ENCODE results near the gene ORAI2.
"Not testable (repeated sequence)": the region's sequence is repeated elsewhere in the genome, so short reads cannot be mapped to it uniquely, and the experiment has no call there.

Gene ORAI2

DNA sequence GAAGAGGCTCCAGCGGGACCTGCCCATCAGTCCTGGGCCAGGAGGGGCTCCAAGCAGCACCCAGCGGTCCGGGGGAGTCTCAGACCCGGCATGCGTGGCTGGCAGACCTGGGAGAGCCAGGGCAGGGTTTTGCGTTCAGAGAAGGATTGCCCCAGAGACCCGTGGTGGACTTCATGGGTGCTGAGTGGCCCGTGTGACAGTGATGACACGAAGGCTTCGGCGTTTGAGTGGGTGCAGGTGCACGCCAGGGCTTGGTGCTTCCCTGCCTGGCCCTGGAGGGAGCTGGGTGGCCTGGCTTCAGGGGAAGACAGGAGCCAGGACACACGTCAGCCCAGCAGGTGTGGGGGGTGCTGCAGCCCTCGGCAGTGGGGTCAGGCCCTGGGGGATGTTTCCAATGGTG is 13.9 kb downstream of the ORAI2 start:
- FAIRE-seq, result no peak
- no peak for DNase-seq (ENCODE audit: insufficient read length, low spot score)
- TF ChIP-seq, protein P1, sequence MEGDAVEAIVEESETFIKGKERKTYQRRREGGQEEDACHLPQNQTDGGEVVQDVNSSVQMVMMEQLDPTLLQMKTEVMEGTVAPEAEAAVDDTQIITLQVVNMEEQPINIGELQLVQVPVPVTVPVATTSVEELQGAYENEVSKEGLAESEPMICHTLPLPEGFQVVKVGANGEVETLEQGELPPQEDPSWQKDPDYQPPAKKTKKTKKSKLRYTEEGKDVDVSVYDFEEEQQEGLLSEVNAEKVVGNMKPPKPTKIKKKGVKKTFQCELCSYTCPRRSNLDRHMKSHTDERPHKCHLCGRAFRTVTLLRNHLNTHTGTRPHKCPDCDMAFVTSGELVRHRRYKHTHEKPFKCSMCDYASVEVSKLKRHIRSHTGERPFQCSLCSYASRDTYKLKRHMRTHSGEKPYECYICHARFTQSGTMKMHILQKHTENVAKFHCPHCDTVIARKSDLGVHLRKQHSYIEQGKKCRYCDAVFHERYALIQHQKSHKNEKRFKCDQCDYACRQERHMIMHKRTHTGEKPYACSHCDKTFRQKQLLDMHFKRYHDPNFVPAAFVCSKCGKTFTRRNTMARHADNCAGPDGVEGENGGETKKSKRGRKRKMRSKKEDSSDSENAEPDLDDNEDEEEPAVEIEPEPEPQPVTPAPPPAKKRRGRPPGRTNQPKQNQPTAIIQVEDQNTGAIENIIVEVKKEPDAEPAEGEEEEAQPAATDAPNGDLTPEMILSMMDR (IDR thresholded peaks at IDR 0.05; ENCODE audit: insufficient read depth, missing control alignments), result no peak

- TF ChIP-seq, protein P1 (IDR thresholded peaks at IDR 0.05; ENCODE audit: insufficient read depth, missing control alignments), result no peak
- FAIRE-seq, result no peak
- DNase-seq (ENCODE audit: insufficient read length, low spot score), result no peak
Observed at GRCh38 chr7:102449136-102449535, 15.8 kb downstream of the ORAI2 start.

DNA sequence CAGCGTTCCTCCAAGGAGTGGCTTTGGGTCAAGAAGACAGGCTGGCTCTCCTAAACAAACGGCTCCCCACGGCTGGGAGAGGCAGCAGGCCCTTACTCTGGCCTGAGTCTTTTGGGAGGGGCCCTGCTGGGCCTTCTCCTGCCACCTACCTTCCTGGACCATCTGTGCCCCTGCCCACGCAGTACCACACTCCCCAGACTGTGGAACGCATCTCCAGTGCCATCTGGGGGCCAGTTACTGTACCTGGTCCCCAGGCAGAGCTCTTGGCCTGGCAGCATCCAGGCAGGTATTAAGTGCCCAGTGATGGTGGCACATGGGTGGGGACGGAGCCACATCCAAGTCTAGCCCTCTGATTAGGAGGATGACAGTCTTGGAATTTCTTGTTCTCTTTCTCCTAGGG is 16.9 kb downstream of the ORAI2 start:
- no peak for FAIRE-seq
- DNase-seq (ENCODE audit: insufficient read length, low spot score), result no peak
- TF ChIP-seq, protein P1 (IDR thresholded peaks at IDR 0.05; ENCODE audit: insufficient read depth, missing control alignments), result peak; percentile 26

- FAIRE-seq (no peak), DNase-seq (ENCODE audit: insufficient read length, low spot score) (no peak)
- TF ChIP-seq, protein P1 (IDR thresholded peaks at IDR 0.05; ENCODE audit: insufficient read depth, missing control alignments), result no peak
Observed at GRCh38 chr7:102451371-102452054, 18.1 kb downstream of the ORAI2 start.

DNA sequence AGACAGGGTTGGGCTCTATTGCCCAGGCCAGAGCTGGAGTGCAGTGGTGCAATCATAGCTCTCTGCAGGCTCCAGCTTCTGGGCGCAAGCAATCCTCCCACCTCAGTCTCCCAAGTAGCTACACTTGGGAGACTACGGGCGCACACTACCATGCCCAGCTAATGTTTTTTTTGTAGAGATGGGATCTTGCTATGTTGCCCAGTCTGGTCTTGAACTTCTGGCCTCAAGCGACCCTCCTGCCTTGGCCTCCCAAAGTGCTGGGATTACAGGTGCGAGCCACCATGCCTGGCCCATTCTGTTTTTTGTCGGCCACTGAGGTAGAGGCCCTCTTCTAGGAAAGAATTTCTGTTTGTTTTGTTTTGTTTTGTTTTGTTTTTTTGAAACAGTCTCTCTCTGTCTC is 19.1 kb downstream of the ORAI2 start:
- FAIRE-seq (no peak), DNase-seq (ENCODE audit: insufficient read length, low spot score) (no peak)
- TF ChIP-seq, protein P1 (IDR thresholded peaks at IDR 0.05; ENCODE audit: insufficient read depth, missing control alignments), result no peak

- DNase-seq (ENCODE audit: insufficient read length, low spot score), result no peak
- TF ChIP-seq, protein P1 (IDR thresholded peaks at IDR 0.05; ENCODE audit: insufficient read depth, missing control alignments), result no peak
- FAIRE-seq, result no peak
Observed at GRCh38 chr7:102453319-102453718, 19.9 kb downstream of the ORAI2 start.

GRCh38 chr7:102454468-102454867 is 21.1 kb downstream of the ORAI2 start:
- no peak for DNase-seq (ENCODE audit: insufficient read length, low spot score)
- TF ChIP-seq, protein P1 (IDR thresholded peaks at IDR 0.05; ENCODE audit: insufficient read depth, missing control alignments), result no peak
- no peak for FAIRE-seq

DNA sequence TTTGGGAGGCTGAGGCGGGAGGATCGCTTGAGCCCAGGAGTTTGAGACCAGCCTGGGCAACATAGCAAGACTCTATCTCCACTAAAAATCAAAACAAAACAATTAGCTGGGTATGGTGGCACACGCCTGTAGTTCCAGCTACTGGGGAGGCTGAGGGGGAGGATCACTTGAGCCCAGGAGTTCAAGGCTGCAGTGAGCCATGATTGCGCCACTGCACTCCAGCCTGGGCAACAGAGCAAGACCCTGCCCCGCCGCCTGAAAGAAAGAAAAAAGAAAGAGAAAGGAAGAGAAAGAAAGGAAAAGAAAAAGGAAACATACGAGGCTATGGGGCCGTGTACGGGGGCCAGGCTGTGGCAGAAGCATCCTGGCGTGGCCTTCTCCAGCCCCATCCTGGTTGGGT is 21.6 kb downstream of the ORAI2 start:
- DNase-seq (ENCODE audit: insufficient read length, low spot score); FAIRE-seq: not testable (repeated sequence)

Data from D721Med (cell line).